BJ (cell line): ENCODE measurements around the gene SLC7A10. TPM values are rescaled to one million over a fixed set of nuclear protein-coding genes. Genes with fewer than 3 reads are reported as not detected.

Source experiments
- CTCF ChIA-PET: fragments of 350-600 bp; formaldehyde crosslinking; extraction: SDS; loops from one replicate; lab custom pipeline; 2021; ENCODE audit warnings: antibody characterized with exemption, inconsistent platforms; lab: Yijun Ruan, JAX
- POLR2A ChIA-PET: fragments of 300-600 bp; sonication (Branson Sonifier 250); formaldehyde crosslinking; extraction: SDS; loops from one replicate; lab custom pipeline; 2021; ENCODE audit warnings: antibody characterized with exemption; lab: Charles Lee
- DNase-seq: peaks from one replicate; pipeline ENCODE4 v3.0.0-alpha.2; 2011; ENCODE audit warnings: low read depth
- H3K27me3 ChIP-seq: 2 replicates; pipeline ENCODE4 v1.6.0; 2011; ENCODE audit warnings: low read length; ENCODE audit not compliant: control insufficient read depth, insufficient read depth
- H3K36me3 ChIP-seq: 2 replicates; pipeline ENCODE4 v1.5.1; 2011; ENCODE audit warnings: low read length; ENCODE audit not compliant: control insufficient read depth, insufficient read depth
- H3K4me3 ChIP-seq: 2 replicates; pipeline ENCODE4 v1.5.1; 2011; ENCODE audit warnings: low read depth, mild to moderate bottlenecking, control low read depth, low read length
- polyA plus RNA-seq: library from polyadenylated mRNA; depleted of rRNA; stranded (reverse); fragments of >200 nt; gene quantifications from 2 replicates; pipeline ENCODE4 v1.2.3, GENCODE V29; 2011
- TF ChIP-seq, protein P1 (sequence below): IDR thresholded peaks from 2 replicates; pipeline ENCODE4 v1.5.1; 2011; ENCODE audit warnings: low read depth, mild to moderate bottlenecking, control low read depth, inconsistent platforms, low read length, moderate library complexity; ENCODE audit not compliant: insufficient read depth

SLC7A10 gene
- polyA plus RNA-seq, 1 experiment = not detected

- CTCF ChIA-PET = interaction anchor here (0.6 to 14.9 kb wide), 25 partner anchors 10 to 575 kb away, joined by 3 to 405 read pairs (median 4); partner anchors contain the start of gene CEBPA
- POLR2A ChIA-PET = no interaction called here
- H3K27me3 ChIP-seq = peaks cover 7% of the 10 kb centered on the region; the same call in 1 of the 2 replicates
- H3K36me3 ChIP-seq = no peaks in the 10 kb centered on the region
- DNase-seq = no peak
- TF ChIP-seq, protein P1, sequence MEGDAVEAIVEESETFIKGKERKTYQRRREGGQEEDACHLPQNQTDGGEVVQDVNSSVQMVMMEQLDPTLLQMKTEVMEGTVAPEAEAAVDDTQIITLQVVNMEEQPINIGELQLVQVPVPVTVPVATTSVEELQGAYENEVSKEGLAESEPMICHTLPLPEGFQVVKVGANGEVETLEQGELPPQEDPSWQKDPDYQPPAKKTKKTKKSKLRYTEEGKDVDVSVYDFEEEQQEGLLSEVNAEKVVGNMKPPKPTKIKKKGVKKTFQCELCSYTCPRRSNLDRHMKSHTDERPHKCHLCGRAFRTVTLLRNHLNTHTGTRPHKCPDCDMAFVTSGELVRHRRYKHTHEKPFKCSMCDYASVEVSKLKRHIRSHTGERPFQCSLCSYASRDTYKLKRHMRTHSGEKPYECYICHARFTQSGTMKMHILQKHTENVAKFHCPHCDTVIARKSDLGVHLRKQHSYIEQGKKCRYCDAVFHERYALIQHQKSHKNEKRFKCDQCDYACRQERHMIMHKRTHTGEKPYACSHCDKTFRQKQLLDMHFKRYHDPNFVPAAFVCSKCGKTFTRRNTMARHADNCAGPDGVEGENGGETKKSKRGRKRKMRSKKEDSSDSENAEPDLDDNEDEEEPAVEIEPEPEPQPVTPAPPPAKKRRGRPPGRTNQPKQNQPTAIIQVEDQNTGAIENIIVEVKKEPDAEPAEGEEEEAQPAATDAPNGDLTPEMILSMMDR = peak; percentile 68
- no peak overlapping the region for H3K4me3 ChIP-seq
These were observed 16.0 kb upstream of the SLC7A10 start for GRCh38 chr19:33241530-33242101.

- Histone ChIP-seq H3K4me3 (no peak overlapping the region), H3K27me3 (peaks cover 7% of the 10 kb centered on the region; the same call in 1 of the 2 replicates), H3K36me3 (no peaks in the 10 kb centered on the region)
- DNase-seq = no peak
- CTCF ChIA-PET = interaction anchor here (0.6 to 14.9 kb wide), 17 partner anchors 10 to 575 kb away, joined by 3 to 405 read pairs (median 4); partner anchors contain the start of gene CEBPA
- TF ChIP-seq, protein P1 = no peak
- POLR2A ChIA-PET = no interaction called here
These were observed 15.5 kb upstream of the SLC7A10 start for GRCh38 chr19:33241091-33241529.

DNA sequence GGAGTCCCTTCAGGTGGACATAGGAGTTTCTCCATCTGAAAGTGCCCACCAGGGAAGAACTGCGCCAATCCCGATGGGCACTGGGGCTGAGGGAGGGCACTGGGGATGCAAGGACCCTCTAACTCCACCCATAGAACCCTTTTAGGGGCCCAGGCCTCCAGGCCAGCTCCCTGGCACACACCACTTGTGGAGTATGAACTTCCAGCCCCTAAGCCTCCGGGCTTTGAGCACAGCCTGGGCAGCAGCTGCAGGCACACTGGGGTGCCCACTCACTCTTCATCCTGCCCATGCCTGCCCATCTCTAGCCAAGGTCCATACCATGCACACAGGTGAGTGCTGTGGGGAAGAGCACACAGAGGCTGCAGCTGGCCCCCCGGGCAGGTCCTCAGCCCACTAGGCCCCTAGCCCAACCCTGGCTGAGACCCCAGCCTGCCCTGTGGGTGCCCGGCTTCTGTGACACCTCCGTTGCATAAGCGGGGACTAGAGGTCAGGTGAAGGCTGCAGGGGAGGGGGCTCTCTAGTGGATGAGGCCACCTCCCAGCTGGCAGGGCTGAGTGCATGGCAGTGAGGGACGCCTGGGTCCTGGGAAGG lies 14.6 kb upstream of the SLC7A10 start:
- TF ChIP-seq, protein P1 = no peak
- ChIA-PET CTCF (interaction anchor here (1.1 to 14.9 kb wide), 3 partner anchors 154 to 531 kb away, joined by 4 to 405 read pairs (median 4); no protein-coding TSS in a partner anchor), POLR2A (no interaction called here)
- no peak overlapping the region for H3K4me3 ChIP-seq
- no peak for DNase-seq
- H3K36me3 ChIP-seq = no peaks in the 10 kb centered on the region
- H3K27me3 ChIP-seq = peaks cover 7% of the 10 kb centered on the region; the same call in 1 of the 2 replicates

DNA sequence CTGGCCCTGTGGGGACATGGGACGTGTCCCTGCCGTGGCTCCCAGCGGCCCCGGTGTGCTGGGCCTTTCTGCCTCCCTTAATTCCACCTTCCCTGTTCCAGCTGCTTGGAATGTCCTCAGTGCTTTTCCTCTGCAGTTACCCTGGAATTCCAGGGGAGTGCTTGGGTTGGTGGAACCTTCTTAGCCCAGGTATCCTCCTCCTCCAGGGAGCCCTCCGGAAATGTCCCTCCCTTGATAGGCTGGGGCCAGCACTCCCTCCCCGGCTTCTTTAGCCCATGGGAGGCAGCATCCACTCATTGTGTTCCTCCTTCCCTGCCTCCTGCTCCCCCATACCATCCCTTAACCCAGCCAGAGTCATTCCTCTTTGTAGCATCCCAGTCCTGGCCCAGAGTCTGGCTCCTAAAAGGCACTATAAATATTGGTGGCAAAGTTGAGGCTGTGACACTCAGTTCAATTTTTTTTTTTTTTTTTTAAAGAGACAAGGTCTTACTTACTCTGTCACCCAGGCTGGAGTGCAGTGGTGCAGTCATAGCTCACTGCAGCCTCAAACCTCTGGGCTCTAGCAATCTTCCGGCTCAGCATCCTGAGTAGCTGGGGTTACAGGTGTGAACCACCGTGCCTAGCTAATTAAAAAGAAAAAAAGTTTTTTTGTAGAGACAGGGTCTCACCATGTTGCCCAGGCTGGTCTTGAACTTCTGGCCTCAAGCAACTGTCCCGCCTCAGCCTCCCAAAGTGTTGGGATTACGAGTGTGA lies 13.7 kb upstream of the SLC7A10 start:
- Histone ChIP-seq H3K4me3 (no peak overlapping the region), H3K27me3 (peaks cover 9% of the 10 kb centered on the region), H3K36me3 (no peaks in the 10 kb centered on the region)
- ChIA-PET POLR2A (no interaction called here), CTCF (interaction anchor here (0.9 to 14.9 kb wide), 3 partner anchors 30 to 166 kb away, joined by 3 to 405 read pairs (median 4); no protein-coding TSS in a partner anchor)
- TF ChIP-seq, protein P1 = no peak
- DNase-seq = no peak
